ENCODE data around the gene GPS2.

- TF ChIP-seq CTCF (IDR thresholded peaks at IDR 0.05; ENCODE audit: extremely low read depth in 1 of 2, insufficient read depth in 1 of 2, low read depth in 1 of 2, low read length in 2 of 2) (no peak), JUN (IDR thresholded peaks at IDR 0.05; ENCODE audit: borderline replicate concordance, insufficient read depth, insufficient read length, low read depth) (no peak), POLR2A (IDR thresholded peaks at IDR 0.05; ENCODE audit: low read depth, low read length) (no peak), MAX (IDR thresholded peaks at IDR 0.05; ENCODE audit: insufficient read depth, insufficient read length) (no peak), EZH2 (IDR thresholded peaks at IDR 0.05; ENCODE audit: borderline replicate concordance, low read depth, low read length, severe bottlenecking) (no peak)
These were observed 37.3 kb upstream of the GPS2 start for GRCh38 chr17:7352503-7352889.

Measured in endothelial cell of umbilical vein (primary cell).